ENCODE results near the gene TLR10.

TLR10 gene

GRCh38 chr4:38802561-38803355 lies 20.0 kb upstream of the TLR10 start:
- TF ChIP-seq CREB1 (IDR thresholded peaks at IDR 0.05; ENCODE audit: low read depth) (no peak), ZBTB7A (IDR thresholded peaks at IDR 0.05; ENCODE audit: low read depth) (no peak), TAF1 (IDR thresholded peaks at IDR 0.05; ENCODE audit: low read depth) (no peak), RAD21 (IDR thresholded peaks at IDR 0.05; ENCODE audit: low read depth) (no peak), YY1 (IDR thresholded peaks at IDR 0.05; ENCODE audit: low read depth) (no peak), EGR1 (IDR thresholded peaks at IDR 0.05) (no peak), USF1 (IDR thresholded peaks at IDR 0.05) (no peak), TEAD4 (IDR thresholded peaks at IDR 0.05) (no peak), NFIC (IDR thresholded peaks at IDR 0.05) (no peak), EP300 (IDR thresholded peaks at IDR 0.05; ENCODE audit: borderline replicate concordance) (no peak), MAX (IDR thresholded peaks at IDR 0.05) (no peak), FOXM1 (IDR thresholded peaks at IDR 0.05; ENCODE audit: borderline replicate concordance, low read depth) (no peak), TCF12 (IDR thresholded peaks at IDR 0.05; ENCODE audit: low read depth) (no peak), CEBPB (IDR thresholded peaks at IDR 0.05) (no peak), REST (IDR thresholded peaks at IDR 0.05; ENCODE audit: low read depth) (no peak)

- TF ChIP-seq EP300 (IDR thresholded peaks at IDR 0.05; ENCODE audit: borderline replicate concordance): no peak
- no peak for TF ChIP-seq YY1 (IDR thresholded peaks at IDR 0.05; ENCODE audit: low read depth)
- TF ChIP-seq USF1 (IDR thresholded peaks at IDR 0.05): no peak
- TF ChIP-seq TCF12 (IDR thresholded peaks at IDR 0.05; ENCODE audit: low read depth): no peak
- no peak for TF ChIP-seq CREB1 (IDR thresholded peaks at IDR 0.05; ENCODE audit: low read depth)
- no peak for TF ChIP-seq EGR1 (IDR thresholded peaks at IDR 0.05)
- TF ChIP-seq TAF1 (IDR thresholded peaks at IDR 0.05; ENCODE audit: low read depth): no peak
- TF ChIP-seq REST (IDR thresholded peaks at IDR 0.05; ENCODE audit: low read depth): no peak
- no peak for TF ChIP-seq CEBPB (IDR thresholded peaks at IDR 0.05)
- TF ChIP-seq NFIC (IDR thresholded peaks at IDR 0.05): no peak
Measured at GRCh38 chr4:38800961-38801450, 18.2 kb upstream of the TLR10 start.

- TF ChIP-seq EGR1 (IDR thresholded peaks at IDR 0.05): no peak
- TF ChIP-seq NFIC (IDR thresholded peaks at IDR 0.05): no peak
- TF ChIP-seq YY1 (IDR thresholded peaks at IDR 0.05; ENCODE audit: low read depth): no peak
- TF ChIP-seq CEBPB (IDR thresholded peaks at IDR 0.05): no peak
- TF ChIP-seq EP300 (IDR thresholded peaks at IDR 0.05; ENCODE audit: borderline replicate concordance): no peak
- TF ChIP-seq FOXM1 (IDR thresholded peaks at IDR 0.05; ENCODE audit: borderline replicate concordance, low read depth): no peak
- TF ChIP-seq ZBTB7A (IDR thresholded peaks at IDR 0.05; ENCODE audit: low read depth): no peak
- TF ChIP-seq TCF12 (IDR thresholded peaks at IDR 0.05; ENCODE audit: low read depth): no peak
Measured at GRCh38 chr4:38800366-38800765, 17.6 kb upstream of the TLR10 start.

DNA sequence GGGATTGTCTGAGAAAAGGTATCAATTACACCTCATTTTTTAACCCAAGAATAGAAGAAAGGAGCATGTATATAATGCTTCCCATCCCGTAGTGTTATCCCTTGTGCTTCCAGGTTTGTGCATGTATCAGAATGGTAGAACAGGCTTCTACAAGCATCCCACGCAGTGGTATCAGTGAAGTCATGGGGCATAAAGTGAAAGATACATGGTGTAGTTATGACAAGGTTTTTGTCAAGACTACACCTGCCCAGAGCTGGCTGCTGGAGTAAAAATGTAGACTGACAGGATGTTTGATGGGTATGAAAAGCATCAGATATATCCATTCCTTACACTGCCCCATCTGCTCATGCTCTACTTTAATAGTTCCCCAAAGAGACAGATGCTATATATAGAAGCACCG lies 12.3 kb upstream of the TLR10 start:
- TF ChIP-seq TAF1 (IDR thresholded peaks at IDR 0.05; ENCODE audit: low read depth): no peak
- no peak for TF ChIP-seq YY1 (IDR thresholded peaks at IDR 0.05; ENCODE audit: low read depth)
- TF ChIP-seq EP300 (IDR thresholded peaks at IDR 0.05; ENCODE audit: borderline replicate concordance): no peak
- no peak for TF ChIP-seq MAX (IDR thresholded peaks at IDR 0.05)
- TF ChIP-seq NFIC (IDR thresholded peaks at IDR 0.05): no peak
- no peak for TF ChIP-seq TEAD4 (IDR thresholded peaks at IDR 0.05)
- no peak for TF ChIP-seq TCF12 (IDR thresholded peaks at IDR 0.05; ENCODE audit: low read depth)
- no peak for TF ChIP-seq EGR1 (IDR thresholded peaks at IDR 0.05)

DNA sequence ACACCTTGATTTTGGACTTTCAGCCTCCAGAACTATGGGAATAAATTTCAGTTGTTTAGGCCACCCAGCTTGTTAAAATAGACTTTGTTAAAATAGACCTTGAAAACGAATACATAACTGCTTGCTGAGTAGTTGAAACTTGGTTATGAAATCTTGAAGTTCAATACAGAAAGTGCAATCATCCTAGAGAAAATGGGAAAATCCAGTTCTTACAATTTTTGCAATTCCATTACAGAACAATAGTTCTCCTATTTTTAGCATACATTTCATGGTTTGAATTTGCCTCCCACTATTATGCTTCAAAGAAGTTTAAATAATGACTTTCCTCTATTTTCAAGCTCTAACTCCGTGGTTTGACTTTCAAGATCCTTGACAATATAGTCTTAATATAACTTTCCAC lies 11.3 kb upstream of the TLR10 start:
- TF ChIP-seq MAX (IDR thresholded peaks at IDR 0.05): no peak
- TF ChIP-seq EGR1 (IDR thresholded peaks at IDR 0.05): no peak
- no peak for TF ChIP-seq USF1 (IDR thresholded peaks at IDR 0.05)
- no peak for TF ChIP-seq NFIC (IDR thresholded peaks at IDR 0.05)
- no peak for TF ChIP-seq RAD21 (IDR thresholded peaks at IDR 0.05; ENCODE audit: low read depth)
- no peak for TF ChIP-seq ZBTB7A (IDR thresholded peaks at IDR 0.05; ENCODE audit: low read depth)
- TF ChIP-seq REST (IDR thresholded peaks at IDR 0.05; ENCODE audit: low read depth): no peak
- no peak for TF ChIP-seq FOXM1 (IDR thresholded peaks at IDR 0.05; ENCODE audit: borderline replicate concordance, low read depth)
- no peak for TF ChIP-seq YY1 (IDR thresholded peaks at IDR 0.05; ENCODE audit: low read depth)
- TF ChIP-seq TCF12 (IDR thresholded peaks at IDR 0.05; ENCODE audit: low read depth): no peak
- no peak for TF ChIP-seq CREB1 (IDR thresholded peaks at IDR 0.05; ENCODE audit: low read depth)
- TF ChIP-seq CEBPB (IDR thresholded peaks at IDR 0.05): no peak
- no peak for TF ChIP-seq EP300 (IDR thresholded peaks at IDR 0.05; ENCODE audit: borderline replicate concordance)
- TF ChIP-seq TAF1 (IDR thresholded peaks at IDR 0.05; ENCODE audit: low read depth): no peak
- TF ChIP-seq TEAD4 (IDR thresholded peaks at IDR 0.05): no peak

All from Ishikawa (cell line).